A549 (cell line): ENCODE data around the gene BEST4. TPM values are rescaled to one million over a fixed set of nuclear protein-coding genes. Genes with fewer than 3 reads are reported as not detected.
"Not testable (repeated sequence)": the region's sequence is repeated elsewhere in the genome, so short reads cannot be mapped to it uniquely, and the experiment has no call there.

Source experiments
- ATAC-seq, 2 experiments: fragments of 200-7000 bp in 1 of 2; fragments of >200 bp in 1 of 2; cut with Nextera tagmentation in 1 of 2; cut with Tn5 transposase in 1 of 2; 3 replicates each; pipeline versions ENCODE4 v1.8.0 to v1.9.1; 2018 to 2020; ENCODE audit warnings: mild to moderate bottlenecking in 1 of 2, moderate library complexity in 1 of 2
- CTCF ChIA-PET: fragments of 300-600 bp; sonication (Branson Sonifier 250); formaldehyde crosslinking; extraction: SDS; loops from one replicate; lab custom pipeline; 2021; ENCODE audit warnings: antibody characterized with exemption, inconsistent platforms; lab: Yijun Ruan, JAX
- POLR2A ChIA-PET: fragments of 350-600 bp; formaldehyde crosslinking; extraction: SDS; loops from one replicate; lab custom pipeline; 2021; ENCODE audit warnings: antibody characterized with exemption, inconsistent platforms; lab: Yijun Ruan, JAX
- DNase-seq, 2 experiments: peaks; one replicate each; pipeline versions ENCODE4 v3.0.0 to v3.0.0-alpha.2; 2011 to 2016; ENCODE audit warnings: low read depth in 1 of 2, low spot score in 1 of 2
- FAIRE-seq: peaks from 2 replicates; lab custom pipeline; 2011; peaks lifted over from hg19 to GRCh38; lab: Jason Lieb, UNC
- H3K27ac ChIP-seq, 2 experiments: fragments of >200 bp; sonication (Bioruptor Twin); formaldehyde crosslinking; 3 replicates each; pipeline ENCODE4 v1.5.1; 2016 to 2017
- H3K4me1 ChIP-seq: fragments of >200 bp; sonication (Bioruptor Twin); formaldehyde crosslinking; 3 replicates; pipeline ENCODE4 v1.6.1; 2016
- H3K4me2 ChIP-seq: fragments of >200 bp; sonication (Bioruptor Twin); formaldehyde crosslinking; 3 replicates; pipeline ENCODE4 v1.6.1; 2016
- H3K4me3 ChIP-seq: fragments of >200 bp; sonication (Bioruptor Twin); formaldehyde crosslinking; 3 replicates; pipeline ENCODE4 v1.5.1; 2016
- H3K9me3 ChIP-seq: fragments of >200 bp; sonication (Bioruptor Twin); formaldehyde crosslinking; 3 replicates; pipeline ENCODE4 v1.6.1; 2016
- BCL3 ChIP-seq: fragments of >200 bp; sonication (Bioruptor Twin); formaldehyde crosslinking; IDR thresholded peaks from 3 replicates; pipeline ENCODE4 v1.6.1; 2016
- BHLHE40 ChIP-seq: IDR thresholded peaks from 2 replicates; pipeline ENCODE4 v1.6.1; 2012; ENCODE audit warnings: low read depth, low read length, inconsistent platforms
- CBX2 ChIP-seq: fragments of 200-600 bp; sonication (generic); IDR thresholded peaks from 2 replicates; pipeline ENCODE4 v1.6.1; 2016; ENCODE audit warnings: low read depth, mild to moderate bottlenecking, borderline replicate concordance
- CBX8 ChIP-seq: fragments of 200-600 bp; sonication (generic); IDR thresholded peaks from 2 replicates; pipeline ENCODE4 v1.6.1; 2016
- CEBPB ChIP-seq, 2 experiments: fragments of >200 bp in 1 of 2; sonication (Bioruptor Twin) in 1 of 2; formaldehyde crosslinking in 1 of 2; IDR thresholded peaks; 2 replicates each; pipeline ENCODE4 v1.6.1; 2012 to 2016
- CHD4 ChIP-seq: fragments of 200-600 bp; sonication (generic); IDR thresholded peaks from 2 replicates; pipeline ENCODE4 v1.6.1; 2016; ENCODE audit warnings: antibody characterized with exemption, mild to moderate bottlenecking, borderline replicate concordance
- ELK1 ChIP-seq: fragments of 150-350 bp; IDR thresholded peaks from 2 replicates; pipeline ENCODE4 v1.6.1; 2014; ENCODE audit warnings: low read depth, mild to moderate bottlenecking, low read length
- HDAC2 ChIP-seq: fragments of 200-600 bp; sonication (generic); IDR thresholded peaks from 2 replicates; pipeline ENCODE4 v1.6.1; 2016
- HES2 ChIP-seq: fragments of >200 bp; sonication (Bioruptor Twin); formaldehyde crosslinking; IDR thresholded peaks from 2 replicates; pipeline ENCODE4 v1.6.1; 2016
- HEYL ChIP-seq: fragments of 250-450 bp; sonication (Bioruptor Pico); IDR thresholded peaks from 2 replicates; pipeline ENCODE4 v1.8.0; 2021; ENCODE audit warnings: mild to moderate bottlenecking, moderate library complexity
- JUN ChIP-seq, 2 experiments: fragments of >200 bp; sonication (Bioruptor Twin); formaldehyde crosslinking; IDR thresholded peaks; 2 replicates in 1 of 2; 3 replicates in 1 of 2; pipeline ENCODE4 v1.6.1; 2016 to 2017
- KDM5A ChIP-seq: fragments of 200-600 bp; sonication (generic); IDR thresholded peaks from 2 replicates; pipeline ENCODE4 v1.6.1; 2016; ENCODE audit warnings: antibody characterized with exemption, mild to moderate bottlenecking
- MAX ChIP-seq: IDR thresholded peaks from 2 replicates; pipeline ENCODE4 v1.6.1; 2012
- MAZ ChIP-seq: fragments of 150-350 bp; IDR thresholded peaks from 2 replicates; pipeline ENCODE4 v1.6.1; 2014; ENCODE audit warnings: antibody characterized with exemption, low read depth, low read length, borderline replicate concordance
- NFE2L2 ChIP-seq: fragments of 150-350 bp; conservative IDR thresholded peaks from 2 replicates; pipeline ENCODE4 v1.6.1; 2014; ENCODE audit warnings: low read length
- PBX3 ChIP-seq: IDR thresholded peaks from 2 replicates; pipeline ENCODE4 v1.6.1; 2012
- POLR2A ChIP-seq: IDR thresholded peaks from 2 replicates; pipeline ENCODE4 v1.6.1; 2012; ENCODE audit warnings: mild to moderate bottlenecking, low read length
- POLR2AphosphoS2 ChIP-seq: conservative IDR thresholded peaks from 2 replicates; pipeline ENCODE4 v1.6.1; 2012; ENCODE audit warnings: low read length, improper control_type of control experiment, inconsistent platforms
- RNF2 ChIP-seq: fragments of 200-600 bp; sonication (generic); IDR thresholded peaks from 2 replicates; pipeline ENCODE4 v1.6.1; 2016; ENCODE audit warnings: low read depth, mild to moderate bottlenecking, antibody characterized with exemption, moderate library complexity, borderline replicate concordance
- SMC3 ChIP-seq: fragments of >200 bp; sonication (Bioruptor Twin); formaldehyde crosslinking; IDR thresholded peaks from 3 replicates; pipeline ENCODE4 v1.6.1; 2018; ENCODE audit warnings: inconsistent platforms
- ZC3H11A ChIP-seq: fragments of 450-650 bp; IDR thresholded peaks from 2 replicates; pipeline ENCODE4 v1.6.1; 2014; ENCODE audit warnings: antibody characterized with exemption, mild to moderate bottlenecking
- ZSCAN20 ChIP-seq: fragments of 250-450 bp; sonication (Bioruptor Pico); IDR thresholded peaks from 2 replicates; pipeline ENCODE4 v1.8.0; 2022; ENCODE audit warnings: mild to moderate bottlenecking, moderate library complexity
- WGBS: methylation state at CpG from one replicate; pipeline ENCODE4 v1.1.6; 2017; ENCODE audit errors: missing lambda C conversion rate; 5-methylcytosine and 5-hydroxymethylcytosine counted together
- polyA plus RNA-seq, 4 experiments: library from polyadenylated mRNA; depleted of rRNA in 3 of 4; stranded (reverse); fragments of >200 nt; fragmentation: RNase III in 1 of 4; extraction: RNeasy Plus Mini Kit Qiagen cat#74134 plus additional on column Dnase treatment in 1 of 4; gene quantifications; 2 replicates in 3 of 4; 3 replicates in 1 of 4; pipeline ENCODE4 v1.2.3, GENCODE V29; 2011 to 2017

The BEST4 gene
- polyA plus RNA-seq, 2 of the 4 experiments (the other 2 are of a cell fraction), result 0.08 to 0.09 TPM

GRCh38 chr1:44740179-44740617, 47.8 kb downstream of the BEST4 start:
- peak overlapping the region; percentile 68 to 83 for H3K27ac ChIP-seq
- FAIRE-seq, result no peak
- no peak for TF ChIP-seq NFE2L2
- no peak for TF ChIP-seq PBX3
- no peak for TF ChIP-seq CBX2
- TF ChIP-seq RNF2, result no peak
- no peak for TF ChIP-seq POLR2AphosphoS2
- TF ChIP-seq ELK1, result no peak
- TF ChIP-seq CBX8, result no peak
- TF ChIP-seq JUN (IDR thresholded peaks at IDR 0.05), result no peak
- no peak for TF ChIP-seq BHLHE40
- TF ChIP-seq, all 56 proteins: peak for 0
- ChIA-PET POLR2A (interaction anchor here (0.6 kb wide), 1 partner anchor 14 kb away, joined by 5 read pairs; no protein-coding TSS in a partner anchor), CTCF (interaction anchor here (1.5 to 2.3 kb wide), 2 partner anchors 9 to 46 kb away, joined by 3 to 12 read pairs; partner anchors contain the start of gene RNU5D-1)
- 0 out of 3 replicates have a peak, but pooled peaks cover 9% of the 10 kb centered on the region for H3K4me1 ChIP-seq
- peak; percentile 55 to 67; a peak in 4 of 6 replicates for ATAC-seq
- no peak for DNase-seq
- no peaks in the 10 kb centered on the region for H3K9me3 ChIP-seq
- 8% methylated on average over 14 of the region's 14 CpGs for WGBS
- H3K4me2 ChIP-seq, result peak overlapping the region; percentile 68
- peak overlapping the region; percentile 51 for H3K4me3 ChIP-seq

GRCh38 chr1:44739307-44740178, 48.4 kb downstream of the BEST4 start, which contains the start of gene KIF2C:
Gene KIF2C (plus strand): TSS chr1:44739837. CDS start chr1:44739933, 96 bp downstream.
- no peak for FAIRE-seq
- under 1% methylated on average over 28 of the region's 57 CpGs for WGBS
- H3K4me1 ChIP-seq, result 0 out of 3 replicates have a peak, but pooled peaks cover 9% of the 10 kb centered on the region
- DNase-seq, result peak; percentile 89 to 96
- H3K27ac ChIP-seq, result peak within 1 kb of the TSS; percentile 87 to 90
- H3K9me3 ChIP-seq, result no peaks in the 10 kb centered on the region
- POLR2A ChIA-PET, result interaction anchor here (1.0 kb wide), 1 partner anchor 9 kb away, joined by 3 read pairs; the partner anchor contains the start of gene RNU5D-1
- H3K4me3 ChIP-seq, result peak within 1 kb of the TSS; percentile 51
- CTCF ChIA-PET, result interaction anchor here (1.5 to 2.3 kb wide), 2 partner anchors 8 to 46 kb away, joined by 3 to 12 read pairs; partner anchors contain the start of gene RNU5D-1
- peak within 1 kb of the TSS; percentile 80 for H3K4me2 ChIP-seq
- peak; percentile 98 for ATAC-seq
- TF ChIP-seq POLR2A (peak; percentile 71), HEYL (CRISPR knock-in tag) (no peak), ZSCAN20 (no peak), CEBPB (IDR thresholded peaks at IDR 0.05) (no peak), BCL3 (peak; percentile 75; the same call in 1 of the 3 replicates), CHD4 (peak; percentile 84; the same call in 1 of the 2 replicates), KDM5A (peak; percentile 69; the same call in 1 of the 2 replicates), MAX (peak; percentile 51; the same call in 1 of the 2 replicates), ZC3H11A (no peak), MAZ (no peak), HES2 (no peak), RNF2 (no peak), HDAC2 (no peak), JUN (IDR thresholded peaks at IDR 0.05) (peak in 1 of 2 experiments; percentile 65; a peak in 2 of 5 replicates), SMC3 (no peak)

- POLR2A ChIA-PET, result interaction anchor here (1.0 kb wide), 1 partner anchor 8 kb away, joined by 3 read pairs; the partner anchor contains the start of gene RNU5D-1
- H3K9me3 ChIP-seq, FAIRE-seq, ATAC-seq, DNase-seq, H3K4me1 ChIP-seq: not testable (repeated sequence)
- WGBS, result 55% methylated on average over 1 of the region's 1 CpG
- peak overlapping the region; percentile 80 for H3K4me2 ChIP-seq
- H3K27ac ChIP-seq, result peak overlapping the region; percentile 87 to 90
- CTCF ChIA-PET, result interaction anchor here (2.3 kb wide), 1 partner anchor 8 kb away, joined by 12 read pairs; the partner anchor contains the start of gene RNU5D-1
- peak overlapping the region; percentile 51 for H3K4me3 ChIP-seq
Measured at GRCh38 chr1:44738953-44739306, 49.0 kb downstream of the BEST4 start.
